Fibroblast of mammary gland (primary cell): ENCODE data around the gene DPCD.

Experiments
- DNase-seq: peaks from one replicate; pipeline ENCODE4 v3.0.0-alpha.2; 2010; ENCODE audit warnings: low read depth
- H3K4me3 ChIP-seq: 2 replicates; pipeline ENCODE4 v1.5.1; 2011; ENCODE audit warnings: low read depth, mild to moderate bottlenecking, low read length, moderate library complexity; ENCODE audit not compliant: control insufficient read depth
- CTCF ChIP-seq: conservative IDR thresholded peaks from 2 replicates; pipeline ENCODE4 v1.5.1; 2011; ENCODE audit warnings: low read depth, low read length, inconsistent platforms; ENCODE audit not compliant: control insufficient read depth, insufficient read depth

Gene DPCD

GRCh38 chr10:101558204-101558603, 29.9 kb upstream of the DPCD start:
- no peak for TF ChIP-seq CTCF
- DNase-seq = no peak
- H3K4me3 ChIP-seq = no peak overlapping the region

GRCh38 chr10:101558671-101559595, 29.2 kb upstream of the DPCD start:
- no peak for TF ChIP-seq CTCF
- no peak overlapping the region for H3K4me3 ChIP-seq
- no peak for DNase-seq

GRCh38 chr10:101559596-101560297, 28.4 kb upstream of the DPCD start:
- TF ChIP-seq CTCF = no peak
- DNase-seq = no peak
- no peak overlapping the region for H3K4me3 ChIP-seq

GRCh38 chr10:101560298-101561067, 27.6 kb upstream of the DPCD start:
- no peak for TF ChIP-seq CTCF
- DNase-seq = no peak
- H3K4me3 ChIP-seq = no peak overlapping the region

GRCh38 chr10:101561068-101561915, 26.8 kb upstream of the DPCD start:
- no peak for DNase-seq
- no peak for TF ChIP-seq CTCF
- H3K4me3 ChIP-seq = no peak overlapping the region

- TF ChIP-seq CTCF = no peak
- no peak for DNase-seq
- no peak overlapping the region for H3K4me3 ChIP-seq
Observed at GRCh38 chr10:101562231-101562630, 25.9 kb upstream of the DPCD start.
